IPS-18c (cell line): ENCODE data around the gene KRTAP5-7.
"Not testable (repeated sequence)": the region's sequence is repeated elsewhere in the genome, so short reads cannot be mapped to it uniquely, and the experiment has no call there.

Experiments
- H3K4me3 ChIP-seq: 2 replicates; pipeline ENCODE4 v1.7.0; 2013; ENCODE audit warnings: low read depth, mild to moderate bottlenecking, low read length, moderate library complexity; ENCODE audit not compliant: insufficient read depth
- H3K9me3 ChIP-seq: one replicate; pipeline ENCODE4 v1.6.1; 2013; ENCODE audit warnings: mild to moderate bottlenecking, low read length, moderate library complexity; ENCODE audit not compliant: control insufficient read depth, insufficient read depth

Gene KRTAP5-7

DNA sequence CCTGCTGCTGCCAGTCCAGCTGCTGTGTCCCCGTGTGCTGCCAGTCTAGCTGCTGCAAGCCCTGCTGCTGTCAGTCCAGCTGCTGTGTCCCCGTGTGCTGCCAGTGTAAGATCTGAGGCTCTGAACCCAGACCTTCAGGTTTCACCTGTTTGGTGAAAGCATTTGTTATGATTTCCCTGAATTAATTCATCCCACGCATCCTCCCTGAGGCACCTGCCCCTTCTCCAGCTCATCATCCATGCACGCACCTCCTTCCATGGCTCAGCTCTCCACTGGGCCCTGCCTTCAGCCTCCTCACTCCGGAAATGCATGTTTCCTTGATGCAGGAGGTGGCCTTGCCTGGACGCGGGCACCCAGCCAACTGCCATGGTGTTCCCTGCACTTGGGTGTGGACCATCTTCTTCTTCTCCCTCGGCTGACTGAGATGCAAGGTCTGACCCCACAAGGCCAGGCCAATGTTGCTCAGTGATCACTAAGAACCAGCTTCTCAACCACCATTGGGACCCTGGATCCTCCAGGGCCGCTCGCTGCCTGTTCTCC, 39.1 kb downstream of the KRTAP5-7 start:
- Histone ChIP-seq H3K4me3 (no peak overlapping the region), H3K9me3 (peaks cover 6% of the 10 kb centered on the region)

DNA sequence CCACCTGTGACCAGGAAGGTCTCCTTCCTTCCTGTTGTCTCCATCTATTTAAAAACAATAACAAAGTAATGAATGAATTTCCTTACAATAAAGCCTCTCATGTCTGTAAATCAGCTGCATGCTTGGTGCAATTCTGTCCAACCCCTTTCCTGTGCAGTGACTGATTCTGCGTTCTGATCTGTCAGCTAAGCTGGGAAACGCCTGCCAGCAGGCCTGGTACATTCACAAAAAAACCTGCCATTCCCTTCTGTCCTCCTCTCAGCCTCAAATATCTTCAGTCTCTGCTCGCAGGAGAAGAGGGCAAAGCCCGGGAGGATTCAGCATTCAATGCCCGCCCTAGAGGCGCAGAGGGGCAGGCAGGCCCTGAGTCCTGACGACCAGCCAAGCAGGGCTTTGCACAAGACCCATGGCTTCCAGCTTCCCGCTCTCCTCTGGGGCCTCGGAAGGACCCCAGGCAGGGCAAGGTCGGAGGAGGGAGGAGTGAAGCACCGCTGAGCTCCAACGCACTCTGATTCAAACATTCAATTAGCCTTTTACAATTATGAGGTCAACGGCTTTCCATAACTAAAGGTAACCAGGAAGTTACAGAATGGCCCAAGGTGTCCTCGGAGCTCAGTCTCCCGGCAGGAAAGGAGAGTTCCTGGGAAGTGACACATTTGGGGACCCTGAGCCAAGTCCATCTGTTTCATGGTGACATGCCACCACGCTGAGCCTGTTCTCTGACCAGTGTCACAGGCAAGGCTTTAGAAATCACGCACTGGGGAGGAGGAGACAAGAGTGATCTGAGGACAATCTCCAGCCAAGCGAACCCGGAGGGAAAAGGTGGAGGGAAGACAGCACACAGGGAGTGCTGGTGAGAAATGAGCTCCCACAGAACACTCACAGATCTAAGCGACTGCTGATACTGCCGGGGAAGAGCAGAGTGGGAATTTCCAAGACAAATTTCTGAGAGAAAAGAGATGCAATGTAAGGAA, 39.8 kb downstream of the KRTAP5-7 start:
- not testable (repeated sequence) for H3K9me3 ChIP-seq, H3K4me3 ChIP-seq

DNA sequence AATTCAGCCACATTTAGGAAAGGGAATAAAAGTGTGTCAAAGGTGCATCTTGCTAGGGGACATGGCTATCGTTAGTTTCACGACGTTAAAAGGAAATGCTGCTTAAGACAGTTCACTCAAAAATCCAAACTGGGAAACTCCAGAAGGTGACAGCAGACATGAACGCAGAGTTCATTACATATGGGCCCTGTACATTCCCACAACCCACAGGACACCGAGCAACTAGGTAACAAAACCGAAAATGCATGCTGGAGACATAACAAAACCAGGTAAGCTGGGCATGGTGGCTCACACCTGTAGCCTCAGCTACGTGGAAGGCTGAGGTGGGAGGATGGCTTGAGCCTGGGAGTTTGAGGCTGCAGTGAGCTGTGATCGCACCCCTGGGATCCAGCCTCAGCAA, 40.6 kb downstream of the KRTAP5-7 start:
- not testable (repeated sequence) for H3K4me3 ChIP-seq, H3K9me3 ChIP-seq

DNA sequence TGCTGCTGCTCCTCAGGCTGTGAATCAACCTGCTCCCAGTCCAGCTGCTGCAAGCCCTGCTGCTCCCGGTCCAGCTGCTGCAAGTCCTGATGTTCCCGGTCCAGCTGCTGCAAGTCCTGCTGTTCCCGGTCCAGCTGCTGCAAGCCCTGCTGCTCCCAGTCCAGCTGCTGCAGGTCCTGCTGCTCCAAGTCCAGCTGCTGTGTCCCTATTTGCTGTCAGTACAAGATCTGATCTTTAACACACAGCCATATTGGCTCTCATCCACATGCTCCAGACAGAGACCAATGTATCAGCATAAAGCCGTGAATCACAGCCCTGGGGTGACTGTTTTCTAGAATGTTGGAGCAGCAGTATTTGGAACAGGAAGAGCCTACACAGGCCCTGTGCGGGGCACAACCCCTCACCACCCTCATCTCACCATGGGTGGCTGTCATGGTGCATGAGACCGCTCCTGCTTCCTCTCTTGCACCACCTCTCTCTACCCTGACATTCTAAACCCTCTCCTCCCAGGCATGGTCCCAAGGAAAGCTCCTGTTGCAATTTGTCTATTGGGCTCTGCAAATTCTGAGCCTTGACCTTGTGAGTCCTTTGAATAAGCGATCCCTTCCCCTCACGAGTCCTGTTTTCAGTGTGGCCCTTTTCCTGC, 41.8 kb downstream of the KRTAP5-7 start:
- peaks cover 2% of the 10 kb centered on the region for H3K9me3 ChIP-seq
- H3K4me3 ChIP-seq = no peak overlapping the region

DNA sequence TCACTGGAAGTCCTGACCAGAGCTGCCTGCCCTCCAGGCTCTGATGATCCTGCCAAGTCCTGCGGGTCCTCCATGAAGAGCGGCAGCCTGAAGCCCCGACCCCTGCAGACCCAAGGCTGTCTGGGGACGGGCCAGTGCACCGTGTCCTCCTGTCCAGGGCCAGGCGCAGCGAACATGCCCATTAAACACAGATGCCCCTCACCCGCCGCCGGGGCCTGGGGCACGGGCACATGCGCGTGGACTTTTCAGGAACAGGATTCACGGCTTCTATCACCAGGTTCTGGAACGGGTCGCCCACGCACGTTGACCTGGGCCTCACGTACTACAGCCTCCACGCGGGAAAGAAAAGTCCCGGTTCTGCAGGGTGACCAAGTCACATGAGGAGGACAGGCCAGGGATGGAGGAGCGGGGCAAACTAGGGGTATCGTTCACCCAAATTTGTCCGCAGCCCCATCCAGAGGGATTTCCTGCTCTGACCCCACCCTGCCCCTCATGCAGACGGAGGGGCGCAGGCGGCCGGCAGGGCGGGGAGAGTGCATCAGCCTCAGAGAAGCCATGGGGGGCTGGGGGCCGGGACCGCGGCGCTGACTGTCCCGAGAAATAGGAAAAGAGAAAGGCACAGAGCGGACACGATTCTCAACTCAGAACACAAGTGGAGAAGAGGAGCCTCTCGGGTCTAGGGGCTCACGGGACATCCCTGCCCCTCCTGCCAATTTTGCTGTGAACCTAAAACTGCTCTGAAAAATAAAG, 44.2 kb downstream of the KRTAP5-7 start:
- H3K9me3 ChIP-seq, H3K4me3 ChIP-seq: not testable (repeated sequence)

DNA sequence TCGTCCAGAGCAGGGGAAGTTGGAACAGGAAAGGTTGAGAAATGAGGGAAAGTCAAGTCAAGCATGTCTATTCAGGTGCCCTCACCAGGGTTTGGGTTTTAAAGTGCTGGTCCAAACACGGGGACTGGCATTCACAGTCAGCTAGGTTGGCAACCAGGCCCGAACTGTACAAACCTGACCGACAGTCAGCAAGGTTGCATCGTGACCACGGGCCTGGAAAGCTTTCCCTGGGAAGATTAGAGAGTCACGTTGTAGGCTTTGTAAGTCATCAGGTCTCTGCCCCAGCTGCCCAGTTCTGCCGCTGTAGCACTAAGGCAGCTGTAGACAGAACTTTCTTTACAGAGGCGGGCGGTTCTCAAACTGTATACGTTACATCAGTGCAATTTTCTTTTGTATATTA, 45.7 kb downstream of the KRTAP5-7 start:
- no peak overlapping the region for H3K4me3 ChIP-seq
- H3K9me3 ChIP-seq = peaks cover 2% of the 10 kb centered on the region

DNA sequence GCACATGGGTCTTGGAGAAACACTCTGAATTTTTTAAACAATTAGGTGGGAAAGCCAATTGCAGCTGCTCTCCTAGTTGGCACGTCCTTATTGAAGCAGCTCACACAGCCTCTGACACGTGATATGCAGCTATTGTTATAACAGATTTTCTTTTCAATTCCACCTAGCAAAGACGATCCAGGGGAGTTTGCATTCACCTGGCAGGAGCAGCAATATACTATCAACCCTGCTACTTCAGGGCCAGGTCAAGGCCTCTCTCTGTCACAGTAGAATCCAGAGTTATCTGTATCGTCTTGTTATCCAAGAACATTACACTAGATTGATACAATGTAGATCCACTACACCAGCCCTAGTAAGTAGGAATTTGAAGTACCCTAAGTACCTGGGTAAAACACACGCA, 47.4 kb downstream of the KRTAP5-7 start:
- Histone ChIP-seq H3K9me3 (peaks cover 2% of the 10 kb centered on the region), H3K4me3 (no peak overlapping the region)

DNA sequence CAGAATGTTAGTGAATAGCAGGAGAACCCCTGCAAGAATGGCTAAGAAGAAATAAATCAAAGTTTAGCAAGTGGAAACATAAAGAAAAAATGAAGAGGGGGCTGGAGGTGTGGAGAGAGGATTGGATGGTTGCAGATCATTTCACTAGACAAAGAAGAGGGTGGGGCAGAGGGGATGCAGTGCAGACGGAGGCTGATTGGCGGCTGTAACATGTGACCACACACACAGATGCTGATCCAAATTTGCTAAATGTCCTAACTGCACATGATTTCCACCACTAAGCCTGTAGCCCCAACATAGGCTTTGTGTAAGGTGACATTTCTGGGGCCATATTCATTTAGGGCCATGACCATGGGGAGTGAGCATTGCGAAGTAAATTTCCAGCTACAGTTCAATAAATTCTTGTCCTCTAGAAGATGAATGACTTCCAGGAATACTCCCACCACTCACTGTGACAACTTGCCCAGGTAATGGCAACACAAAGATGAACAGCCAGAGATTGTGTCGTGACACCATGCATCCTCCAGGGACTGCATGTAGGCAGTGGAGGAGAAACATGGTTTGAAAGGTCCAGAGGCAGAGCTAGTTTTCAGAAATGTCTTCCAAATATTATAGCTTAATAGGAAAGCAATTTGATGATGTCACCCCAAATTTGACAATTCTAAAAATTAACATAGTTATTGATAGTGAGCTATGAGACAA, 48.8 kb downstream of the KRTAP5-7 start:
- no peaks in the 10 kb centered on the region for H3K9me3 ChIP-seq

DNA sequence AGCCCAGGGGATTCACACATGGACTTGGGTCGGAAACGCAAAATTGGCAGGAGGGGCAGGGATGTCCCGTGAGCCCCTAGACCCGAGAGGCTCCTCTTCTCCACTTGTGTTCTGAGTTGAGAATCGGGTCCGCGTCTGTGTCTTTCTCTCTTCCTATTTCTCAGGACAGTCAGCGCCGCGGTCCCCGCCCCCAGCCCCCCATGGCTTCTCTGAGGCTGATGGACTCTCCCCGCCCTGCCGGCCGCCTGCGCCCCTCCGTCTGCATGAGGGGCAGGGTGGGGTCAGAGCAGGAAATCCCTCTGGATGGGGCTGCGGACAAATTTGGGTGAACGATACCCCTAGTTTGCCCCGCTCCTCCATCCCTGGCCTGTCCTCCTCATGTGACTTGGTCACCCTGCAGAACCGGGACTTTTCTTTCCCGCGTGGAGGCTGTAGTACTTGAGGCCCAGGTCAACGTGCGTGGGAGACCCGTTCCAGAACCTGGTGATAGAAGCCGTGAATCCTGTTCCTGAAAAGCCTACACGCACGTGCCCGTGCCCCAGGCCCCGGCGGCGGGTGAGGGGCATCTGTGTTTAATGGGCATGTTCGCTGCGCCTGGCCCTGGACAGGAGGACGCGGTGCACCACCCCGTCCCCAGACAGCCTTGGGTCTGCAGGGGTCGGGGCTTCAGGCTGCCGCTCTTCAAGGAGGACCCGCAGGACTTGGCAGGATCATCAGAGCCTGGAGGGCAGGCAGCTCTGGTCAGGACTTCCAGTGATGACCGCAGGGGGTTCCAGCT, 49.8 kb downstream of the KRTAP5-7 start:
- not testable (repeated sequence) for H3K4me3 ChIP-seq

More for the DNA sequence above, 48.8 kb downstream of the KRTAP5-7 start:
- H3K4me3 ChIP-seq = no peak overlapping the region

DNA sequence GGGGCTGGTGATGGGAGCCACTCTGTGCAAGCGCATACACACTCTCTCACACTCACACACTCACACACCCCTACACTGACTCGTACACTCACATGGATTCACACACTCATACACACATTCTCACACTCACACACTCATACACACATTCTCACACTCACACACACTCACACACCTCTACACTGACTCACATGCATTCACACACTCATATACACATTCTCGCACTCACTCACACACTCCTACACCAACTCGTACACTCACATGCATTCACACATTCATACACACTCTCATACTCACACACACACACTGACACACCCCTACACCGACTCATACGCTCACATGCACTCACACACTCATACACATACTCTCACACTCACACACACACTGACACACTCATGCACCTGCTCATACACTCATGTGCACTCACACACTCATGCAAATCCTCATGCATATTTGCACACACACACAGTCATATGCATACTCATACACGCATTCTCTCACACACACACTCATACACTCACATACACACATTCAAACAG, 50.5 kb downstream of the KRTAP5-7 start:
- Histone ChIP-seq H3K9me3 (peaks cover 2% of the 10 kb centered on the region), H3K4me3 (no peak overlapping the region)

More for the DNA sequence above, 49.8 kb downstream of the KRTAP5-7 start:
- not testable (repeated sequence) for H3K9me3 ChIP-seq
